Sigmoid colon (tissue), 4 donors: Measurements from ENCODE around the gene OPN3.

Experiments
- POLR2A ChIP-seq, 2 donors: fragments of 450-650 bp; IDR thresholded peaks; one replicate each; pipeline ENCODE4 v1.6.1; 2016; ENCODE audit warnings: antibody characterized with exemption in 2 of 2, mild to moderate bottlenecking in 2 of 2, moderate library complexity in 2 of 2
- POLR2AphosphoS5 ChIP-seq, 4 donors: sonication (generic); formaldehyde crosslinking; IDR thresholded peaks; one replicate each; pipeline ENCODE4 v1.6.1; 2017; ENCODE audit warnings: antibody characterized with exemption in 4 of 4
- TF ChIP-seq, protein P1 (sequence below), 4 experiments: fragments of 450-650 bp in 3 of 4; fragments of 200-600 bp in 1 of 4; IDR thresholded peaks; one replicate each; pipeline ENCODE4 v1.5.1; 2016 to 2019; ENCODE audit warnings: antibody characterized with exemption in 4 of 4, mild to moderate bottlenecking in 3 of 4, moderate library complexity in 2 of 4

DNA sequence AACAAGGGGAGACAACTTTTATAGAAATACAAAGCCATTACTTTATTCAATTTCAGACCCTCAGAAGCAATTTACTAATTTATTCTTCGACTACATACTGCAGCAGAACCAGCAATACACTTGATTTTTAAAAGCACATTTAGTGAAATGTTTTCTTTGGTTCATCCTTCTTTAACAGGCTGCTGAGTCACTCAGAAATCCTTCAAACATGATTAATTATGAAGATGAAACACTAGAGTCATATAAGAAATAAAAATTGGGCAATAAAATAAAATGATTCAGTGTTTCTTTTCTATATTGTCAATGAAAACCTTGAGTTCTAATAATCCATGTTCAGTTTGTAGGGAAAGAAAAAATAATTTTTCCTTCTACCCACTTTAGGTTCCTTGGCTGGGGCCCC is 47.0 kb downstream of the OPN3 start:
- TF ChIP-seq POLR2A (IDR thresholded peaks at IDR 0.05) = no peak
- TF ChIP-seq, protein P1, sequence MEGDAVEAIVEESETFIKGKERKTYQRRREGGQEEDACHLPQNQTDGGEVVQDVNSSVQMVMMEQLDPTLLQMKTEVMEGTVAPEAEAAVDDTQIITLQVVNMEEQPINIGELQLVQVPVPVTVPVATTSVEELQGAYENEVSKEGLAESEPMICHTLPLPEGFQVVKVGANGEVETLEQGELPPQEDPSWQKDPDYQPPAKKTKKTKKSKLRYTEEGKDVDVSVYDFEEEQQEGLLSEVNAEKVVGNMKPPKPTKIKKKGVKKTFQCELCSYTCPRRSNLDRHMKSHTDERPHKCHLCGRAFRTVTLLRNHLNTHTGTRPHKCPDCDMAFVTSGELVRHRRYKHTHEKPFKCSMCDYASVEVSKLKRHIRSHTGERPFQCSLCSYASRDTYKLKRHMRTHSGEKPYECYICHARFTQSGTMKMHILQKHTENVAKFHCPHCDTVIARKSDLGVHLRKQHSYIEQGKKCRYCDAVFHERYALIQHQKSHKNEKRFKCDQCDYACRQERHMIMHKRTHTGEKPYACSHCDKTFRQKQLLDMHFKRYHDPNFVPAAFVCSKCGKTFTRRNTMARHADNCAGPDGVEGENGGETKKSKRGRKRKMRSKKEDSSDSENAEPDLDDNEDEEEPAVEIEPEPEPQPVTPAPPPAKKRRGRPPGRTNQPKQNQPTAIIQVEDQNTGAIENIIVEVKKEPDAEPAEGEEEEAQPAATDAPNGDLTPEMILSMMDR (IDR thresholded peaks at IDR 0.05) = no peak
- no peak for TF ChIP-seq POLR2AphosphoS5 (IDR thresholded peaks at IDR 0.05)
